GM12878 (cell line): ENCODE results near the gene PPID. TPM values are rescaled to one million over a fixed set of nuclear protein-coding genes. Genes with fewer than 3 reads are reported as not detected.
A peak's percentile ranks its signal among the peaks of the same experiment; 100 is the strongest.

ENCODE experiments used
- CHD4 ChIP-seq: fragments of 200-600 bp; sonication (generic); IDR thresholded peaks from 2 replicates; pipeline ENCODE4 v1.6.1; 2016; ENCODE audit warnings: mild to moderate bottlenecking
- CREB1 ChIP-seq: IDR thresholded peaks from 2 replicates; pipeline ENCODE4 v1.6.1; 2012; ENCODE audit warnings: low read depth, mild to moderate bottlenecking, inconsistent platforms
- CUX1 ChIP-seq: IDR thresholded peaks from 2 replicates; pipeline ENCODE4 v1.6.1; 2012; ENCODE audit warnings: improper control_type of control experiment, low read depth, low read length; ENCODE audit not compliant: insufficient replicate concordance
- EGR1 ChIP-seq, 2 experiments: IDR thresholded peaks; 1 replicate in 1 of 2; 2 replicates in 1 of 2; pipeline ENCODE4 v1.6.1; 2011 to 2012; ENCODE audit warnings: low read depth in 2 of 2, low read length in 2 of 2, borderline replicate concordance in 1 of 2, mild to moderate bottlenecking in 1 of 2, moderate library complexity in 1 of 2
- JUNB ChIP-seq: IDR thresholded peaks from 2 replicates; pipeline ENCODE4 v1.6.1; 2016; ENCODE audit warnings: antibody characterized with exemption, mild to moderate bottlenecking
- JUND ChIP-seq: IDR thresholded peaks from 2 replicates; pipeline ENCODE4 v1.6.1; 2012; ENCODE audit warnings: low read depth, mild to moderate bottlenecking, low read length, improper control_type of control experiment, moderate library complexity
- RELA ChIP-seq: fragments of 450-650 bp; IDR thresholded peaks from 2 replicates; pipeline ENCODE4 v1.8.0; 2014; ENCODE audit warnings: borderline replicate concordance; ENCODE audit not compliant: partially characterized antibody
- SREBF1 ChIP-seq: IDR thresholded peaks from 2 replicates; pipeline ENCODE4 v1.6.1; 2012; ENCODE audit warnings: mild to moderate bottlenecking, low read length
- STAT3 ChIP-seq: IDR thresholded peaks from 2 replicates; pipeline ENCODE4 v1.6.1; 2011; ENCODE audit warnings: low read depth, low read length, improper control_type of control experiment
- SUPT20H ChIP-seq: IDR thresholded peaks from 2 replicates; pipeline ENCODE4 v1.6.1; 2011; ENCODE audit warnings: low read depth, mild to moderate bottlenecking, low read length, moderate library complexity, borderline replicate concordance; ENCODE audit not compliant: control insufficient read depth
- YY1 ChIP-seq: IDR thresholded peaks from 2 replicates; pipeline ENCODE4 v1.6.1; 2011; ENCODE audit warnings: low read depth, mild to moderate bottlenecking, low read length
- ZBTB33 ChIP-seq: fragments of 450-650 bp; IDR thresholded peaks from 2 replicates; pipeline ENCODE4 v1.6.1; 2017; ENCODE audit warnings: mild to moderate bottlenecking
- ZNF217 ChIP-seq: fragments of 450-650 bp; IDR thresholded peaks from 2 replicates; pipeline ENCODE4 v1.6.1; 2017; ENCODE audit warnings: antibody characterized with exemption, mild to moderate bottlenecking
- ZNF622 ChIP-seq: fragments of 450-650 bp; IDR thresholded peaks from 2 replicates; pipeline ENCODE4 v1.6.1; 2017; ENCODE audit warnings: mild to moderate bottlenecking, inconsistent platforms
- polyA plus RNA-seq, 11 experiments: library from polyadenylated mRNA; depleted of rRNA in 4 of 11; unstranded in 6 of 11; stranded (reverse) in 5 of 11; fragments of >200 nt; fragmentation: Nextera tagmentation in 4 of 11; fragmentation: Illumina TruSeq in 1 of 11; extraction: Ambion mirVana in 4 of 11; extraction: Trizol in 1 of 11; gene quantifications; 1 replicate in 1 of 11; 2 replicates in 10 of 11; pipeline versions ENCODE4 v1.2.1 to v1.2.3, GENCODE V29; 2011 to 2016; ENCODE audit warnings: inconsistent platforms in 2 of 11, missing spikeins in 2 of 11, low read depth in 1 of 11
- total RNA-seq, 4 experiments: library from RNA; depleted of rRNA in 3 of 4; stranded (reverse); fragments of >200 nt in 3 of 4; fragmentation: Illumina TruSeq in 1 of 4; extraction: Trizol in 1 of 4; gene quantifications; 2 replicates each; pipeline versions ENCODE4 v1.2.1 to v1.2.3, GENCODE V29; 2013 to 2021
- TF ChIP-seq, protein P1 (sequence below): IDR thresholded peaks from 2 replicates; pipeline ENCODE4 v1.6.1; 2012; ENCODE audit warnings: low read length, inconsistent platforms
- TF ChIP-seq, protein P2 (sequence below): fragments of 450-650 bp; formaldehyde crosslinking; IDR thresholded peaks from 2 replicates; pipeline ENCODE4 v1.4.0; 2020; ENCODE audit warnings: mild to moderate bottlenecking, moderate library complexity

PPID gene
- total and polyA plus RNA-seq, 10 of the 15 experiments (the other 5 are each of a cell fraction or from before 2014, with no cell fraction given) = 21.9 to 64.3 (median 39.5) TPM

DNA sequence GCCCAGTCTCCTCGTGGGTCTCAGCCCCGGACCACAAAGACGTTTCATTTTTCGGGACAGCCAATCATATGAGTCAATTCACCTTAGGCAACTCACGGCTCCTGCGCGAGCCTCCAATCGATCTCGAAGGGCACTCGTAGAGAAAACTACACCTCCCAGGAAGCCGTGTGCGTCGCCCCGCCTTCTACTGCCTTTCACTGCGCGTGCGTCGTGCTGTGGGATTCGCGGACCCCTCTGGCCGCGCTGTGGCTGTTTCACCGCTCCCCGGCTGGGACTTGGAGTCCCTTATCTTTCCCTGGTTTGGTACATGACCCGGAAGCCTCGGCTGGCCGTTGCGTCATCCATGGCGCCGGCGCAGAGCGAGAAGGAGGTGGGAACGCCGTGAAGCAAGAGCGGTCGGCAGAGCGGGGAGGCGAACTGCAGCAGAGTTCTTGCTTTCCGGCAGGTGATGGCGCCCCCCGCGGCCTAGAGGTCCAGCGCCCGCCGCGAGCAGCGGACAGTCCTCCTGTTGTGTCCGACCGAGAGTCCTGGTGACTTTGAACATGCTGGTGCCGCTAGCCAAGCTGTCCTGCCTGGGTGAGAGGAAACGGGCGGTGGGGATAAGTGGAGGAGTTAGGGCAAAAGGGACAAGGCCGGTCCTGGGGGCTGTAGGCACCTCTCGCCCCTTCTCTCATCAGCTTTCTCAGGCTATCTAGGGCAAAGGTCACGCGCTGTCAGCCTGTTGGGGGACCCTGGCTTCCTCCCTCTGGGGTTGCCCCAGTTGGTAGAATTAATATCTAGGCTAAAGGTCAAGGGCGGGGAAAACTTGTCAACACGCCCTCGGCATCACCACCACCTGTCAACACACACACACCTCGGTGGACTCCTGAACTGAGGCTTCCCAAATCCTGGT, 51.0 kb downstream of the PPID start, which contains the start of gene ETFDH (continued):
- TF ChIP-seq, protein P1, sequence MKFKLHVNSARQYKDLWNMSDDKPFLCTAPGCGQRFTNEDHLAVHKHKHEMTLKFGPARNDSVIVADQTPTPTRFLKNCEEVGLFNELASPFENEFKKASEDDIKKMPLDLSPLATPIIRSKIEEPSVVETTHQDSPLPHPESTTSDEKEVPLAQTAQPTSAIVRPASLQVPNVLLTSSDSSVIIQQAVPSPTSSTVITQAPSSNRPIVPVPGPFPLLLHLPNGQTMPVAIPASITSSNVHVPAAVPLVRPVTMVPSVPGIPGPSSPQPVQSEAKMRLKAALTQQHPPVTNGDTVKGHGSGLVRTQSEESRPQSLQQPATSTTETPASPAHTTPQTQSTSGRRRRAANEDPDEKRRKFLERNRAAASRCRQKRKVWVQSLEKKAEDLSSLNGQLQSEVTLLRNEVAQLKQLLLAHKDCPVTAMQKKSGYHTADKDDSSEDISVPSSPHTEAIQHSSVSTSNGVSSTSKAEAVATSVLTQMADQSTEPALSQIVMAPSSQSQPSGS = peak; percentile 63; the same call in 1 of the 2 replicates
- peak; percentile 86 for TF ChIP-seq YY1
- TF ChIP-seq CUX1 = no peak
- no peak for TF ChIP-seq ZNF217
- TF ChIP-seq JUNB = peak; percentile 29; the same call in 1 of the 2 replicates
- TF ChIP-seq, protein P2, sequence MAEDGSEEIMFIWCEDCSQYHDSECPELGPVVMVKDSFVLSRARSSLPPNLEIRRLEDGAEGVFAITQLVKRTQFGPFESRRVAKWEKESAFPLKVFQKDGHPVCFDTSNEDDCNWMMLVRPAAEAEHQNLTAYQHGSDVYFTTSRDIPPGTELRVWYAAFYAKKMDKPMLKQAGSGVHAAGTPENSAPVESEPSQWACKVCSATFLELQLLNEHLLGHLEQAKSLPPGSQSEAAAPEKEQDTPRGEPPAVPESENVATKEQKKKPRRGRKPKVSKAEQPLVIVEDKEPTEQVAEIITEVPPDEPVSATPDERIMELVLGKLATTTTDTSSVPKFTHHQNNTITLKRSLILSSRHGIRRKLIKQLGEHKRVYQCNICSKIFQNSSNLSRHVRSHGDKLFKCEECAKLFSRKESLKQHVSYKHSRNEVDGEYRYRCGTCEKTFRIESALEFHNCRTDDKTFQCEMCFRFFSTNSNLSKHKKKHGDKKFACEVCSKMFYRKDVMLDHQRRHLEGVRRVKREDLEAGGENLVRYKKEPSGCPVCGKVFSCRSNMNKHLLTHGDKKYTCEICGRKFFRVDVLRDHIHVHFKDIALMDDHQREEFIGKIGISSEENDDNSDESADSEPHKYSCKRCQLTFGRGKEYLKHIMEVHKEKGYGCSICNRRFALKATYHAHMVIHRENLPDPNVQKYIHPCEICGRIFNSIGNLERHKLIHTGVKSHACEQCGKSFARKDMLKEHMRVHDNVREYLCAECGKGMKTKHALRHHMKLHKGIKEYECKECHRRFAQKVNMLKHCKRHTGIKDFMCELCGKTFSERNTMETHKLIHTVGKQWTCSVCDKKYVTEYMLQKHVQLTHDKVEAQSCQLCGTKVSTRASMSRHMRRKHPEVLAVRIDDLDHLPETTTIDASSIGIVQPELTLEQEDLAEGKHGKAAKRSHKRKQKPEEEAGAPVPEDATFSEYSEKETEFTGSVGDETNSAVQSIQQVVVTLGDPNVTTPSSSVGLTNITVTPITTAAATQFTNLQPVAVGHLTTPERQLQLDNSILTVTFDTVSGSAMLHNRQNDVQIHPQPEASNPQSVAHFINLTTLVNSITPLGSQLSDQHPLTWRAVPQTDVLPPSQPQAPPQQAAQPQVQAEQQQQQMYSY = no peak
- peak in 1 of 2 experiments; percentile 42; a peak in 1 of 3 replicates for TF ChIP-seq EGR1 (IDR thresholded peaks at IDR 0.05; ENCODE audit: borderline replicate concordance in 1 of 2, low read depth in 2 of 2, low read length in 2 of 2)
- TF ChIP-seq CREB1 = peak; percentile 92
- no peak for TF ChIP-seq ZNF622
- TF ChIP-seq SREBF1 = peak; percentile 77
- TF ChIP-seq JUND = peak; percentile 71
- TF ChIP-seq ZBTB33 = no peak
- no peak for TF ChIP-seq SUPT20H
- TF ChIP-seq STAT3 = no peak
- TF ChIP-seq RELA = no peak
- no peak for TF ChIP-seq CHD4
